Panc1 (cell line): ENCODE data around the gene SULF2. TPM values are rescaled to one million over a fixed set of nuclear protein-coding genes. Genes with fewer than 3 reads are reported as not detected.

Experiments
- ATAC-seq: fragments of 200-7000 bp; cut with Tn5 transposase; 2 replicates; pipeline ENCODE4 v1.9.1; 2020; ENCODE audit warnings: mild to moderate bottlenecking, moderate library complexity
- BruUV-seq: library from RNA; stranded (reverse); fragments of 400-500 nt; replicated peaks from 2 replicates; lab custom pipeline; 2021; lab: Mats Ljungman, UMichigan
- CTCF ChIA-PET: fragments of 300-600 bp; sonication (Branson Sonifier 250); formaldehyde crosslinking; loops from one replicate; lab custom pipeline; 2022; ENCODE audit warnings: antibody characterized with exemption; lab: Charles Lee
- POLR2A ChIA-PET: fragments of 300-600 bp; sonication (Branson Sonifier 250); formaldehyde crosslinking; loops from one replicate; lab custom pipeline; 2022; ENCODE audit warnings: antibody characterized with exemption; lab: Charles Lee
- DNase-seq: peaks from one replicate; pipeline ENCODE4 v3.0.0-alpha.2; 2010; ENCODE audit warnings: low read depth, low spot score
- H3K27ac ChIP-seq: 2 replicates; pipeline ENCODE4 v1.5.1; 2011; ENCODE audit warnings: mild to moderate bottlenecking, low read length, inconsistent platforms
- H3K27me3 ChIP-seq: fragments of 200-500 bp; sonication (Bioruptor generic); 2 replicates; pipeline ENCODE4 v1.6.0; 2014; ENCODE audit warnings: low read length, inconsistent platforms; ENCODE audit not compliant: control insufficient read depth, insufficient read depth
- H3K36me3 ChIP-seq: fragments of 200-500 bp; sonication (Bioruptor generic); 2 replicates; pipeline ENCODE4 v1.5.1; 2014; ENCODE audit warnings: inconsistent platforms, mild to moderate bottlenecking, low read length, moderate library complexity; ENCODE audit not compliant: control insufficient read depth, insufficient read depth
- H3K4me1 ChIP-seq: 2 replicates; pipeline ENCODE4 v1.5.1; 2011; ENCODE audit warnings: inconsistent platforms, mild to moderate bottlenecking, low read length, moderate library complexity; ENCODE audit not compliant: control insufficient read depth, insufficient read depth
- H3K4me3 ChIP-seq, 2 experiments: 2 replicates each; pipeline ENCODE4 v1.5.1; 2011 to 2012; ENCODE audit warnings: low read depth in 2 of 2, low read length in 2 of 2, mild to moderate bottlenecking in 2 of 2, inconsistent platforms in 1 of 2, moderate library complexity in 1 of 2
- H3K9me3 ChIP-seq: fragments of 200-500 bp; sonication (Bioruptor generic); 2 replicates; pipeline ENCODE4 v1.5.1; 2014; ENCODE audit warnings: low read depth, mild to moderate bottlenecking, inconsistent platforms, low read length, moderate library complexity; ENCODE audit not compliant: control insufficient read depth, insufficient read depth
- POLR2AphosphoS5 ChIP-seq: IDR thresholded peaks from 2 replicates; pipeline ENCODE4 v1.6.1; 2012; ENCODE audit warnings: mild to moderate bottlenecking, low read depth, low read length, moderate library complexity
- REST ChIP-seq, 2 experiments: IDR thresholded peaks; 2 replicates each; pipeline ENCODE4 v1.6.1; 2011 to 2012; ENCODE audit warnings: low read depth in 2 of 2, control low read depth in 1 of 2, low read length in 1 of 2, mild to moderate bottlenecking in 1 of 2, moderate library complexity in 1 of 2; ENCODE audit not compliant: insufficient read depth in 1 of 2
- SIN3A ChIP-seq: IDR thresholded peaks from 2 replicates; pipeline ENCODE4 v1.6.1; 2012; ENCODE audit warnings: low read depth, mild to moderate bottlenecking, low read length, moderate library complexity, borderline replicate concordance; ENCODE audit not compliant: insufficient read depth
- TCF7L2 ChIP-seq: IDR thresholded peaks from 2 replicates; pipeline ENCODE4 v1.6.1; 2011; ENCODE audit warnings: mild to moderate bottlenecking, low read depth, low read length, inconsistent platforms
- in situ Hi-C: cut with HindIII; loops from 2 replicates; pipeline ENCODE4 v1.10.0; 2016; ENCODE audit warnings: low sequenced_read_pairs, low pct_unique_long_range_greater_than_20kb
- intact Hi-C: fragments of 100-400 bp; cut with micrococcal nuclease; formaldehyde crosslinking; loops from one replicate; pipeline ENCODE4 v1.10.0; 2022; ENCODE audit not compliant: unreplicated experiment
- total RNA-seq: library from RNA; stranded (reverse); gene quantifications from one replicate; pipeline ENCODE4 v1.2.1, GENCODE V29; 2021; ENCODE audit not compliant: unreplicated experiment
- TF ChIP-seq, protein P1 (sequence below): fragments of 450-650 bp; IDR thresholded peaks from 2 replicates; pipeline ENCODE4 v1.5.1; 2017; ENCODE audit warnings: mild to moderate bottlenecking

The SULF2 gene
- total RNA-seq, 1 experiment from 2014 or later: 1.4 TPM

- BruUV-seq: no TSS peak
- no peaks in the 10 kb centered on the region for H3K27me3 ChIP-seq
- DNase-seq (no peak), ATAC-seq (no peak)
- H3K4me1 ChIP-seq: no peaks in the 10 kb centered on the region
- intact Hi-C loops: no loop called here
- no peak overlapping the region for H3K4me3 ChIP-seq
- no peak overlapping the region for H3K27ac ChIP-seq
- peaks cover 14% of the 10 kb centered on the region for H3K36me3 ChIP-seq
- POLR2A ChIA-PET: no interaction called here
- H3K9me3 ChIP-seq: no peaks in the 10 kb centered on the region
- in situ Hi-C loops: no loop called here
- CTCF ChIA-PET: no interaction called here
- TF ChIP-seq REST (IDR thresholded peaks at IDR 0.05; ENCODE audit: insufficient read depth in 1 of 2, low read depth in 2 of 2, low read length in 1 of 2) (no peak), SIN3A (no peak), TCF7L2 (no peak), POLR2AphosphoS5 (no peak)
- TF ChIP-seq, protein P1, sequence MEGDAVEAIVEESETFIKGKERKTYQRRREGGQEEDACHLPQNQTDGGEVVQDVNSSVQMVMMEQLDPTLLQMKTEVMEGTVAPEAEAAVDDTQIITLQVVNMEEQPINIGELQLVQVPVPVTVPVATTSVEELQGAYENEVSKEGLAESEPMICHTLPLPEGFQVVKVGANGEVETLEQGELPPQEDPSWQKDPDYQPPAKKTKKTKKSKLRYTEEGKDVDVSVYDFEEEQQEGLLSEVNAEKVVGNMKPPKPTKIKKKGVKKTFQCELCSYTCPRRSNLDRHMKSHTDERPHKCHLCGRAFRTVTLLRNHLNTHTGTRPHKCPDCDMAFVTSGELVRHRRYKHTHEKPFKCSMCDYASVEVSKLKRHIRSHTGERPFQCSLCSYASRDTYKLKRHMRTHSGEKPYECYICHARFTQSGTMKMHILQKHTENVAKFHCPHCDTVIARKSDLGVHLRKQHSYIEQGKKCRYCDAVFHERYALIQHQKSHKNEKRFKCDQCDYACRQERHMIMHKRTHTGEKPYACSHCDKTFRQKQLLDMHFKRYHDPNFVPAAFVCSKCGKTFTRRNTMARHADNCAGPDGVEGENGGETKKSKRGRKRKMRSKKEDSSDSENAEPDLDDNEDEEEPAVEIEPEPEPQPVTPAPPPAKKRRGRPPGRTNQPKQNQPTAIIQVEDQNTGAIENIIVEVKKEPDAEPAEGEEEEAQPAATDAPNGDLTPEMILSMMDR: no peak
Measured at GRCh38 chr20:47653869-47654268, 131.4 kb downstream of the SULF2 start.

GRCh38 chr20:47652794-47653193, 132.5 kb downstream of the SULF2 start:
- POLR2A ChIA-PET: no interaction called here
- peaks cover 14% of the 10 kb centered on the region for H3K36me3 ChIP-seq

More at GRCh38 chr20:47652794-47653193, 132.5 kb downstream of the SULF2 start:
- Histone ChIP-seq H3K4me1 (no peaks in the 10 kb centered on the region), H3K27ac (no peak overlapping the region), H3K4me3 (no peak overlapping the region), H3K27me3 (no peaks in the 10 kb centered on the region), H3K9me3 (no peaks in the 10 kb centered on the region)
- no peak for DNase-seq
- in situ Hi-C loops: no loop called here
- TF ChIP-seq POLR2AphosphoS5 (no peak), SIN3A (no peak), REST (IDR thresholded peaks at IDR 0.05; ENCODE audit: insufficient read depth in 1 of 2, low read depth in 2 of 2, low read length in 1 of 2) (no peak), TCF7L2 (no peak)
- TF ChIP-seq, protein P1: no peak
- CTCF ChIA-PET: no interaction called here
- BruUV-seq: no TSS peak
- ATAC-seq: peak; percentile 53; the same call in 1 of the 2 replicates
- intact Hi-C loops: no loop called here
